Effector memory CD4-positive, alpha-beta T cell (primary cell): Measurements from ENCODE around the gene GPI.

Experiments
- DNase-seq, 3 donors: peaks; one replicate each; pipeline ENCODE4 v3.0.0-alpha.2; 2020
- H3K27ac ChIP-seq: 2 replicates; pipeline ENCODE4 v1.7.0; 2013; ENCODE audit warnings: mild to moderate bottlenecking, low read length, moderate library complexity; ENCODE audit not compliant: insufficient read depth, poor library complexity, severe bottlenecking
- H3K27me3 ChIP-seq: replicated peaks from 2 replicates; pipeline ENCODE4 v1.7.0; 2013; ENCODE audit warnings: mild to moderate bottlenecking, low read length; ENCODE audit not compliant: insufficient read depth, control insufficient read depth, poor library complexity, severe bottlenecking
- H3K36me3 ChIP-seq: 2 replicates; pipeline ENCODE4 v1.7.0; 2013; ENCODE audit warnings: mild to moderate bottlenecking, low read length, moderate library complexity; ENCODE audit not compliant: control insufficient read depth, insufficient read depth
- H3K4me1 ChIP-seq: 2 replicates; pipeline ENCODE4 v1.7.0; 2013; ENCODE audit warnings: low read length, mild to moderate bottlenecking; ENCODE audit not compliant: control insufficient read depth, insufficient read depth, poor library complexity, severe bottlenecking
- H3K4me3 ChIP-seq: 2 replicates; pipeline ENCODE4 v1.7.0; 2013; ENCODE audit warnings: low read length, low read depth, mild to moderate bottlenecking; ENCODE audit not compliant: insufficient read depth, poor library complexity, severe bottlenecking
- H3K9me3 ChIP-seq: 2 replicates; pipeline ENCODE4 v1.7.0; 2013; ENCODE audit warnings: mild to moderate bottlenecking, low read length, moderate library complexity; ENCODE audit not compliant: control insufficient read depth

GPI gene

GRCh38 chr19:34448191-34448590, 83.2 kb downstream of the GPI start:
- DNase-seq = no peak
- no peak overlapping the region for H3K27ac ChIP-seq
- H3K4me3 ChIP-seq = no peak overlapping the region
- H3K4me1 ChIP-seq = no peaks in the 10 kb centered on the region
- no peaks in the 10 kb centered on the region for H3K9me3 ChIP-seq
- no peaks in the 10 kb centered on the region for H3K27me3 ChIP-seq
- peaks cover 82% of the 10 kb centered on the region for H3K36me3 ChIP-seq
